Spleen (tissue), 11 donors: Measurements from ENCODE around the gene TRIO. TPM values are rescaled to one million over a fixed set of nuclear protein-coding genes. Genes with fewer than 3 reads are reported as not detected.
A peak's percentile ranks its signal among the peaks of the same experiment; 100 is the strongest.

Source experiments
- DNase-seq: peaks from one replicate; pipeline ENCODE4 v3.0.0-alpha.2; 2020
- H3K27ac ChIP-seq, 8 donors: fragments of 200-600 bp; sonication (generic) in 7 of 8; 1 replicate in 4 of 8; 2 replicates in 4 of 8; pipeline versions ENCODE4 v1.5.0 to v1.8.0; 2016 to 2021; ENCODE audit warnings: inconsistent platforms in 4 of 8, mild to moderate bottlenecking in 4 of 8, moderate library complexity in 1 of 8
- H3K27me3 ChIP-seq, 7 donors: fragments of 200-600 bp; sonication (generic) in 6 of 7; replicated peaks in 1 of 7; 1 replicate in 4 of 7; 2 replicates in 3 of 7; pipeline versions ENCODE4 v1.5.0 to v1.8.0; 2016 to 2021; ENCODE audit warnings: inconsistent platforms in 3 of 7, mild to moderate bottlenecking in 1 of 7
- H3K36me3 ChIP-seq, 6 donors: fragments of 200-600 bp; sonication (generic) in 5 of 6; 1 replicate in 4 of 6; 2 replicates in 2 of 6; pipeline versions ENCODE4 v1.5.0 to v1.8.0; 2016 to 2021; ENCODE audit warnings: inconsistent platforms in 2 of 6
- H3K4me1 ChIP-seq, 6 donors: fragments of 200-600 bp; sonication (generic) in 5 of 6; 1 replicate in 3 of 6; 2 replicates in 3 of 6; pipeline versions ENCODE4 v1.5.0 to v1.8.0; 2016 to 2021; ENCODE audit warnings: inconsistent platforms in 3 of 6
- H3K4me3 ChIP-seq, 8 donors: fragments of 200-600 bp; sonication (generic) in 7 of 8; 1 replicate in 4 of 8; 2 replicates in 4 of 8; pipeline versions ENCODE4 v1.5.0 to v1.8.0; 2016 to 2021; ENCODE audit warnings: inconsistent platforms in 4 of 8, mild to moderate bottlenecking in 4 of 8, moderate library complexity in 2 of 8
- H3K9me3 ChIP-seq, 8 donors: fragments of 200-600 bp; sonication (generic) in 7 of 8; 1 replicate in 4 of 8; 2 replicates in 4 of 8; pipeline versions ENCODE4 v1.5.0 to v1.8.0; 2016 to 2021; ENCODE audit warnings: inconsistent platforms in 4 of 8
- POLR2A ChIP-seq, 3 donors: fragments of 450-650 bp; IDR thresholded peaks; one replicate each; pipeline ENCODE4 v1.5.1; 2017; ENCODE audit warnings: antibody characterized with exemption in 3 of 3, mild to moderate bottlenecking in 1 of 3
- POLR2AphosphoS5 ChIP-seq, 3 donors: sonication (generic); formaldehyde crosslinking; IDR thresholded peaks; one replicate each; pipeline ENCODE4 v1.5.1; 2017; ENCODE audit warnings: antibody characterized with exemption in 3 of 3
- WGBS, 5 donors: extraction: QIAGEN DNeasy Blood & Tissue Kit in 3 of 5; methylation state at CpG; one replicate each; pipeline versions ENCODE4 v1.1.5 to v1.1.7; 2013 to 2018; 5-methylcytosine and 5-hydroxymethylcytosine counted together
- intact Hi-C: fragments of 100-400 bp; cut with DNase I; formaldehyde crosslinking; loops from one replicate; pipeline ENCODE4 v1.15.0; 2023; ENCODE audit warnings: low total_unique reads
- polyA plus RNA-seq, 3 donors: library from polyadenylated mRNA; stranded (reverse); fragments of 200-250 nt; gene quantifications; one replicate each; pipeline ENCODE4 v1.2.1, GENCODE V29; 2013
- total RNA-seq, 7 donors: library from RNA; depleted of rRNA in 3 of 7; stranded (reverse); fragments of >200 nt in 3 of 7; fragmentation: NEBNext Ultra II Directional in 4 of 7; extraction: Animal tissue kit (Norgen Biotek cat#: 25700) in 4 of 7; gene quantifications; one replicate each; pipeline versions ENCODE4 v1.1.0 to v1.2.1, GENCODE V29; 2016 to 2021
- TF ChIP-seq, protein P1 (sequence below), 11 experiments: fragments of 200-600 bp in 7 of 11; fragments of 450-650 bp in 4 of 11; sonication (generic) in 4 of 11; IDR thresholded peaks in 8 of 11; conservative IDR thresholded peaks in 3 of 11; 1 replicate in 7 of 11; 2 replicates in 4 of 11; pipeline versions ENCODE4 v1.4.0 to v1.8.0; 2016 to 2021; ENCODE audit warnings: antibody characterized with exemption in 11 of 11, inconsistent platforms in 4 of 11, mild to moderate bottlenecking in 1 of 11
- donor health status: healthy with polysubstance abuse.
- donor health status: DM: no; HTN: no; CAD: no; lungs with moderate emphysema.
- donor health status: DM: no; HTN: no; CAD: no.
- donor health status: Bipolar disorder and iron deficiency.
- donor health status: healthy.
- donor health status: DM: no; HTN: no; CAD: no.
- donor health status: DM: yes; HTN: yes; CAD: no.

Gene TRIO
- total and polyA plus RNA-seq, 10 donors, result 21.5 to 280 (median 190) TPM

DNA sequence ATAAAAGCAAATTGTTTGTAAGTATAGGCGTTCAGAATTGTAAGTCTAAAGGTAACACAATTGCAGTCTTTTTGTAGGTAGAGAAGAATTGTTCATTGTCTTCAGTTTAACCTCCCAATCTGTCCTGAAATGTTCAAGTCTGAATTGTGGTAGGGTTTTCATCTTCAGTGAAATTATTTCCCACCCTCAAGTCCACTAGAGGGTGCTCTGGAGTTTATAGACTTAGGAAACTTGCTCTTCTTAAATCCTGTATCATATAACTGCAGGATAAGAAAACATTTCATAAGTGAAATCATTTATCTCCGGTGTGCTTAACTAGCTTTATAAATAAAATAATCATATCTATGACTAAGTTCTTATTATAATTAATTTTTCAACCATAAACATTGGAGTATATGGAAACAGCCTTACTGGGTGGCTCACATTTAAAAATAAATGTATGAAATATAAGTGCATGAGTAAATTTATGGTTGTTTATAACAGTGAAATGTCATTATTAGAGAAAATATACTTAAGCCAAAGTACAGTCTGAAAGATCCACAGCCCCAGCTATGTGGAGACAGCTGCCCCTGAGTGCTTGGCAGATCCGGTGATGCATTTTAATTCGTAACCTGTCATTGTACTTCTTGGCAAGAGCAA is 256.0 kb downstream of the TRIO start:
- 57 to 69% (median 61%) methylated on average over 4 of the region's 4 CpGs for WGBS, 5 donors
- Histone ChIP-seq H3K36me3 (peaks cover 0 to 80% (median 30%) of the 10 kb centered on the region in 6 donors), H3K27ac (no peak overlapping the region), H3K4me1 (peaks cover 0 to 37% (median 14%) of the 10 kb centered on the region in 6 donors), H3K9me3 (no peaks in the 10 kb centered on the region), H3K27me3 (no peaks in the 10 kb centered on the region), H3K4me3 (no peak overlapping the region)
- no peak for DNase-seq
- TF ChIP-seq POLR2A (IDR thresholded peaks at IDR 0.05) (no peak), POLR2AphosphoS5 (IDR thresholded peaks at IDR 0.05) (no peak)
- TF ChIP-seq, protein P1, sequence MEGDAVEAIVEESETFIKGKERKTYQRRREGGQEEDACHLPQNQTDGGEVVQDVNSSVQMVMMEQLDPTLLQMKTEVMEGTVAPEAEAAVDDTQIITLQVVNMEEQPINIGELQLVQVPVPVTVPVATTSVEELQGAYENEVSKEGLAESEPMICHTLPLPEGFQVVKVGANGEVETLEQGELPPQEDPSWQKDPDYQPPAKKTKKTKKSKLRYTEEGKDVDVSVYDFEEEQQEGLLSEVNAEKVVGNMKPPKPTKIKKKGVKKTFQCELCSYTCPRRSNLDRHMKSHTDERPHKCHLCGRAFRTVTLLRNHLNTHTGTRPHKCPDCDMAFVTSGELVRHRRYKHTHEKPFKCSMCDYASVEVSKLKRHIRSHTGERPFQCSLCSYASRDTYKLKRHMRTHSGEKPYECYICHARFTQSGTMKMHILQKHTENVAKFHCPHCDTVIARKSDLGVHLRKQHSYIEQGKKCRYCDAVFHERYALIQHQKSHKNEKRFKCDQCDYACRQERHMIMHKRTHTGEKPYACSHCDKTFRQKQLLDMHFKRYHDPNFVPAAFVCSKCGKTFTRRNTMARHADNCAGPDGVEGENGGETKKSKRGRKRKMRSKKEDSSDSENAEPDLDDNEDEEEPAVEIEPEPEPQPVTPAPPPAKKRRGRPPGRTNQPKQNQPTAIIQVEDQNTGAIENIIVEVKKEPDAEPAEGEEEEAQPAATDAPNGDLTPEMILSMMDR (IDR thresholded peaks at IDR 0.05 in 8 of 11, conservative IDR thresholded peaks at IDR 0.05 in 3 of 11), result peak in 9 of 11 experiments; percentile 23 to 72 (median 56)
- intact Hi-C loops, result loop anchor here (2.0 kb wide), 1 partner anchor 250 kb away; no protein-coding TSS in a partner anchor

DNA sequence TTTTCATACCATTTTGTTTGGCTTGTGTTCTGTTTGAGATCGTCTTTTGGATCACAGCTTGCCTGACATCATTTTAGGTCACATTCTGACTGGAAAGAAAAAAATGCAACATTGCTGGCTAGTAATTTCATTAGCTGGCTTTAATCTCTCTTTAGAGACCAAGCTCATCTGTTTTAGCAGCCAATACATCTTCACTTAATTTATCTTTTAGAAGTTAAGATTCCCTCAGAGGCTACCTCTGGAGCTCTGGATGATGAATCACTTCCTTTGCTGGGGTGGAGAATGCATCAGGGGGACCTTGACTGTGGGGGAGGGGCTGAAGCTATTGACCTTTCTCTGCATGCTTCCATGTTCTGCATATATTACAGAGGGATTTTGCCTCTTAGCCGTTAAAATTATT is 256.9 kb downstream of the TRIO start:
- no peak overlapping the region for H3K4me3 ChIP-seq
- intact Hi-C loops, result no loop called here
- TF ChIP-seq POLR2A (IDR thresholded peaks at IDR 0.05), result no peak
- TF ChIP-seq POLR2AphosphoS5 (IDR thresholded peaks at IDR 0.05), result no peak
- TF ChIP-seq, protein P1 (IDR thresholded peaks at IDR 0.05 in 8 of 11, conservative IDR thresholded peaks at IDR 0.05 in 3 of 11), result no peak
- WGBS, 5 donors, result 76 to 92% (median 77%) methylated on average over 2 of the region's 2 CpGs
- no peak for DNase-seq
- no peak overlapping the region for H3K27ac ChIP-seq
- no peaks in the 10 kb centered on the region for H3K27me3 ChIP-seq
- H3K4me1 ChIP-seq, result peaks cover 0 to 46% (median 14%) of the 10 kb centered on the region in 6 donors
- peaks cover 0 to 80% (median 22%) of the 10 kb centered on the region in 6 donors for H3K36me3 ChIP-seq
- no peaks in the 10 kb centered on the region for H3K9me3 ChIP-seq

GRCh38 chr5:14400611-14401010 is 257.5 kb downstream of the TRIO start:
- 66 to 84% (median 76%) methylated on average over 5 of the region's 5 CpGs for WGBS, 5 donors
- no peak for DNase-seq
- H3K9me3 ChIP-seq, result no peaks in the 10 kb centered on the region
- H3K36me3 ChIP-seq, result peaks cover 0 to 80% (median 17%) of the 10 kb centered on the region in 6 donors
- H3K4me1 ChIP-seq, result peaks cover 0 to 51% (median 17%) of the 10 kb centered on the region in 6 donors
- H3K27me3 ChIP-seq, result no peaks in the 10 kb centered on the region
- intact Hi-C loops, result no loop called here
- no peak overlapping the region for H3K27ac ChIP-seq
- TF ChIP-seq POLR2AphosphoS5 (IDR thresholded peaks at IDR 0.05) (no peak), POLR2A (IDR thresholded peaks at IDR 0.05) (no peak)
- TF ChIP-seq, protein P1 (IDR thresholded peaks at IDR 0.05 in 8 of 11, conservative IDR thresholded peaks at IDR 0.05 in 3 of 11), result no peak
- no peak overlapping the region for H3K4me3 ChIP-seq

GRCh38 chr5:14401639-14402038 is 258.5 kb downstream of the TRIO start:
- H3K36me3 ChIP-seq, result peaks cover 1 to 81% (median 19%) of the 10 kb centered on the region in 6 donors
- intact Hi-C loops, result no loop called here

More at GRCh38 chr5:14401639-14402038, 258.5 kb downstream of the TRIO start:
- Histone ChIP-seq H3K27ac (no peak overlapping the region), H3K9me3 (no peaks in the 10 kb centered on the region), H3K27me3 (no peaks in the 10 kb centered on the region), H3K4me3 (no peak overlapping the region), H3K4me1 (peaks cover 3 to 61% (median 20%) of the 10 kb centered on the region in 6 donors)
- 93 to 97% (median 95%) methylated on average over 3 of the region's 3 CpGs for WGBS, 5 donors
- TF ChIP-seq, protein P1 (IDR thresholded peaks at IDR 0.05 in 8 of 11, conservative IDR thresholded peaks at IDR 0.05 in 3 of 11), result no peak
- TF ChIP-seq POLR2A (IDR thresholded peaks at IDR 0.05) (no peak), POLR2AphosphoS5 (IDR thresholded peaks at IDR 0.05) (no peak)
- DNase-seq, result no peak
